HG03139 (cell line): Measurements from ENCODE around the gene SEMA5B.

Experiments used
- ATAC-seq: cut with Tn5 transposase; IDR thresholded peaks from one replicate; pipeline ENCODE4 v1.9.1; 2021; ENCODE audit not compliant: unreplicated experiment

SEMA5B gene

GRCh38 chr3:122952520-122952919 is 75.0 kb downstream of the SEMA5B start:
- no peak for ATAC-seq

GRCh38 chr3:122948408-122948807 is 79.2 kb downstream of the SEMA5B start:
- ATAC-seq, result no peak

GRCh38 chr3:122947738-122948137 is 79.8 kb downstream of the SEMA5B start:
- no peak for ATAC-seq

GRCh38 chr3:122947196-122947595 is 80.4 kb downstream of the SEMA5B start:
- ATAC-seq, result no peak

GRCh38 chr3:122946185-122946584 is 81.4 kb downstream of the SEMA5B start:
- no peak for ATAC-seq

GRCh38 chr3:122945230-122945629 is 82.3 kb downstream of the SEMA5B start:
- no peak for ATAC-seq

GRCh38 chr3:122944671-122945161 is 82.8 kb downstream of the SEMA5B start:
- ATAC-seq, result no peak

- ATAC-seq, result no peak
Observed at GRCh38 chr3:122943828-122944190, 83.8 kb downstream of the SEMA5B start.

GRCh38 chr3:122942937-122943827 is 84.4 kb downstream of the SEMA5B start:
- no peak for ATAC-seq

- no peak for ATAC-seq
Observed at GRCh38 chr3:122942239-122942638, 85.3 kb downstream of the SEMA5B start.

- ATAC-seq, result no peak
Observed at GRCh38 chr3:122941228-122942206, 86.0 kb downstream of the SEMA5B start.

- no peak for ATAC-seq
Observed at GRCh38 chr3:122940628-122941086, 86.9 kb downstream of the SEMA5B start.

GRCh38 chr3:122938783-122939425 is 88.7 kb downstream of the SEMA5B start:
- no peak for ATAC-seq

GRCh38 chr3:122937745-122938144 is 89.8 kb downstream of the SEMA5B start:
- no peak for ATAC-seq

- ATAC-seq, result no peak
Observed at GRCh38 chr3:122936986-122937385, 90.6 kb downstream of the SEMA5B start.

- no peak for ATAC-seq
Observed at GRCh38 chr3:122936335-122936734, 91.2 kb downstream of the SEMA5B start.

GRCh38 chr3:122934251-122934650 is 93.3 kb downstream of the SEMA5B start:
- no peak for ATAC-seq

GRCh38 chr3:122932251-122932967 is 95.2 kb downstream of the SEMA5B start:
- ATAC-seq, result no peak

- ATAC-seq, result no peak
Observed at GRCh38 chr3:122931636-122932035, 95.9 kb downstream of the SEMA5B start.
